GM18505 (cell line): Measurements from ENCODE around the gene TXNRD2.

Experiments
- ATAC-seq: cut with Tn5 transposase; IDR thresholded peaks from one replicate; pipeline ENCODE4 v1.9.1; 2021; ENCODE audit not compliant: unreplicated experiment
- POLR2A ChIP-seq: IDR thresholded peaks from 4 replicates; pipeline ENCODE4 v1.6.1; 2011; ENCODE audit warnings: borderline replicate concordance; ENCODE audit not compliant: insufficient read depth, insufficient read length; ENCODE audit errors: extremely low read depth

TXNRD2 gene

GRCh38 chr22:19983741-19984140, 42.1 kb upstream of the TXNRD2 start:
- ATAC-seq = no peak
- TF ChIP-seq POLR2A = no peak

- no peak for TF ChIP-seq POLR2A
- no peak for ATAC-seq
Measured at GRCh38 chr22:19982991-19983578, 41.5 kb upstream of the TXNRD2 start.

- ATAC-seq = no peak
- no peak for TF ChIP-seq POLR2A
Measured at GRCh38 chr22:19981961-19982920, 40.6 kb upstream of the TXNRD2 start.

- TF ChIP-seq POLR2A = no peak
- no peak for ATAC-seq
Measured at GRCh38 chr22:19981171-19981960, 39.7 kb upstream of the TXNRD2 start.

- ATAC-seq = no peak
- TF ChIP-seq POLR2A = no peak
Measured at GRCh38 chr22:19980766-19981165, 39.1 kb upstream of the TXNRD2 start.

- TF ChIP-seq POLR2A = no peak
- no peak for ATAC-seq
Measured at GRCh38 chr22:19979712-19980493, 38.3 kb upstream of the TXNRD2 start.

- no peak for ATAC-seq
Measured at GRCh38 chr22:19978748-19979147, 37.1 kb upstream of the TXNRD2 start.

GRCh38 chr22:19977296-19978243, 36.0 kb upstream of the TXNRD2 start:
- no peak for ATAC-seq
- no peak for TF ChIP-seq POLR2A

More at GRCh38 chr22:19978748-19979147, 37.1 kb upstream of the TXNRD2 start:
- no peak for TF ChIP-seq POLR2A

- no peak for ATAC-seq
- no peak for TF ChIP-seq POLR2A
Measured at GRCh38 chr22:19976671-19977070, 35.1 kb upstream of the TXNRD2 start.

- ATAC-seq = no peak
- no peak for TF ChIP-seq POLR2A
Measured at GRCh38 chr22:19975707-19976035, 34.1 kb upstream of the TXNRD2 start.

GRCh38 chr22:19974935-19975706, 33.5 kb upstream of the TXNRD2 start:
- no peak for TF ChIP-seq POLR2A
- no peak for ATAC-seq

GRCh38 chr22:19974268-19974861, 32.7 kb upstream of the TXNRD2 start:
- no peak for ATAC-seq
- TF ChIP-seq POLR2A = no peak
